ENCODE data around the gene MRPS10.
"Not testable (repeated sequence)": the region's sequence is repeated elsewhere in the genome, so short reads cannot be mapped to it uniquely, and the experiment has no call there.

Gene MRPS10

DNA sequence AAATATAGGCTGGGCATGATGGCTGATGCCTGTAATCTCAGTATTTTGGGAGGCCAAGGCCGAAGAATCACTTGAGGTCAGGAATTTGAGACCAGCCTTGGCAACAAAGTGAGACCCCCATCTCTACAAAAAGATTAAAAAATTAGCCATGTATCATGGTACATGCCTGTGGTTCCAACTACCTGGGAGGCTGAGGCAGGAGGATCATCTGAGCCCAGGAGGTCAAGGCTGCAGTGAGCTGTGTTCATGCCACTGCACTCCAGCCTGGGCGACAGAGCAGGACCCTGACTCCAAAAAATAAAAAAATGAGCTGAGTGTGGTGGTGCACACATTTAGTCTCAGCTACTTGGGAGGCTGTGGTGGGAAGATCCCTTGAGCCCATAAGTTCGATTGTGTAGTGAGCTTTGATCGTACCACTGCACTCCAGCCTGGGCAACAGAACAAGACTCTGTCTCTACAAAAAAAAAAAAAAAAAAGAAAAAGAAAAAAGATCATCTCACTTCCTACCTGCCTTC lies 12.8 kb downstream of the MRPS10 start:
- DNase-seq, result no peak

DNA sequence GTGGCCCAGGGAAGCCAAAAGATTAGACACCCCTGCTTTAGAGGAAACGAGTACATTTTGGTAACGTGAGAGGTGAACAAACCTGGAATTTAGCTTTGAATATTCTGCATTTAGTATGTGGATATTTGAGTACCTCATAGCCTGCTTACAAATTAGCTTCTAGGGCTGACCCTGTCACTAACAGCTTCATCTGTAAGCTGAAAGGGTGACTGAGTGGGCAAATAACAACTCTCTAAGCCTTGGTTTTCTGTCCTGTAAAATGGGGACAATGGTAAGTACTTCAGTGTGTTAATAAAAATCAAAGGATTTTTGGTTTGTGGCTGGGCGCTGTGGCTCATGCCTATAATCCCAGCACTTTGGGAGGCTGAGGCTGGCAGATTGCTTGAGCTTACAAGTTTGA lies 14.5 kb downstream of the MRPS10 start:
- no peak for DNase-seq

DNA sequence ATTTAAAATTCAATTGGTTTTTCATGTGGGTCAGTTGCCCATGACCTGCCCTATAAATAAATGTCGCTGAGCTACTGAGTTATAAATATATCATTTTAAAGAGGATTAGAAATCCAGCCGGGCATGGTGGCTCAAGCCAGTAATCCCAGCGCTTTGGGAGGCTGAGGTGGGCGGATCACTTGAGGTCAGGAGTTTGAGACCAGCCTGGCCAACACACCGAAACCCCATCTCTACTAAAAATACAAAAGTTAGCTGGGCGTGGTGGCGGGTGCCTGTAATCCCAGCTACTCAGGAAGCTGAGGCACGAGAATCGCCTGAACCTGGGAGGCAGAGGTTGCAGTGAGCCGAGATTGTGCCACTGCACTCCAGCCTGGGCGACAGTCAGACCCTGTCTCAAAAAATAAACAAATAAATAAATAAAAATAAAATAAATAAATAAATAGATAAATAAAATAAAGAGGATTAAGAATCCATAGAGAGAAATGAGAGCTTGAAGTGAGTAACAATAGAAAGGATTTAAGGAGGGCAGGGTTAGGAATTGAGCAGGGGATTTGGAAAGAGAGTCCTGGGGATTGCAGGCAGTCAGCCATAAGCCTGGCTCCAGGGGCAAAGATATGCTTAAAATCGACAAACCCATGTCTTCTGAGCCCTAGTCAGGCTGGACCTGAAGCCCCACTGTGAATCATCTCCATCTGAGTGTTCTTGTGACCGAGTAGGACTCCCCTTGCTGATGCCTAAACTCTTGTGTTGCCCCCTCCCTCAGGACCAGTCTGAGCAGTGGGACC lies 15.3 kb downstream of the MRPS10 start:
- not testable (repeated sequence) for DNase-seq

GRCh38 chr6:42201382-42201781 lies 16.3 kb downstream of the MRPS10 start:
- DNase-seq, result no peak

DNA sequence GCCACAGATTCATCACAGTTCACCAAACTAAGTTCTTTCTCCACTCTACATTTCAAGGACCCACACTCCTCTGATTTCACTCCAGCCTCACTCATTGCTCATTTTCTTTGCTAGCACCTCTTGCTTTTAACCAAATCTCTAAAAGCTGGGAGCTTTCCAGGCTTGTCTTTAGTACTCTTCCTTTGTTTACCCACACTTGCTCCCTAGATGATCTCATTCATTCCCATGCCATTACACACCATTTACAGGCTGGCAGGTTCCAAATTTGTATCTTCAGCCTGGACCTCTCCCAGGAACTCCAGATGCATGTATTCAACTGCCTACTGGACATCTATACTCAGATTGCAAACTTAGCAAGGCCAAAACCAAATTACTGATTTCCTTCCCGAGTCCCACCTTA lies 17.6 kb downstream of the MRPS10 start:
- no peak for DNase-seq

DNA sequence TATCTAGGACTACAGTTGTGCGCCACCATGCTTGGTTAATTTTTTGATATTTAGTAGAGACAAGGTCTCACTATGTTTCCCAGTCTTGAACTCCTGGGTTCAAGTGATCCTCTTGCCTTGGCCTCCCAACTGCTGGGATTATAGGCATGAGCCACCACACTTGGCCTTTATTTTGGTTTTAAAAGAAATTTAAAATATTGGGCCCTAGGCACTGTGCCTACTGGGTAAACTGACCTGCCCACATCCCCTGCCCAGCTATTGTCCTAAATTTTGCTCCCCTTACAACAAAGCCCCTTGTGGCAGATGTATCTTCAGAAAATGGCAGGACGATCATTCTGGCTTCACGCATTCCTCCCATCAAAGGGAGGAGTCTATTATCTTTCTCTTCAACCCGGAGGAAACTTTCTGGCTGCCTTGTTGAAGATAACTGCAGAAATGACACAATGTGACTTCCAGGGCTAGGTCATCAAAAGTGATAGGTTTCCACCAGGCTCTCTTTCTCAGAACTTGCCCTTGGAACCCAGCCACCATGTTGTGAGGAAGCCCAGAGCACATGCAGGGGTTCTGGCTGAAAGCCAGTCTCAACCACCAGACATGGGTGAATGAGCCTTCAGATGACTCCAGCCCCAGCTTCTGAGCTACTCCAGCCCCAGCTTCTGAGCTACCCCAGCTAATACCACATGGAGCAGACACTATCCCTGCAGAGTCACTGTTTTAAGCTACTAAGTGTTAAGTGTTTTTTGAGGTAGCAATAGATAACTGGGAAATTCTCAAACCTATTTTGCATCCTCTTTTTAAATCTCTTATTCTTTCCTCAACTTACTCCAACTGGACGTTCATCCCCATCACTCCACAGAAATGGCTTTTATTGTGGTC lies 18.3 kb downstream of the MRPS10 start:
- no peak for DNase-seq

DNA sequence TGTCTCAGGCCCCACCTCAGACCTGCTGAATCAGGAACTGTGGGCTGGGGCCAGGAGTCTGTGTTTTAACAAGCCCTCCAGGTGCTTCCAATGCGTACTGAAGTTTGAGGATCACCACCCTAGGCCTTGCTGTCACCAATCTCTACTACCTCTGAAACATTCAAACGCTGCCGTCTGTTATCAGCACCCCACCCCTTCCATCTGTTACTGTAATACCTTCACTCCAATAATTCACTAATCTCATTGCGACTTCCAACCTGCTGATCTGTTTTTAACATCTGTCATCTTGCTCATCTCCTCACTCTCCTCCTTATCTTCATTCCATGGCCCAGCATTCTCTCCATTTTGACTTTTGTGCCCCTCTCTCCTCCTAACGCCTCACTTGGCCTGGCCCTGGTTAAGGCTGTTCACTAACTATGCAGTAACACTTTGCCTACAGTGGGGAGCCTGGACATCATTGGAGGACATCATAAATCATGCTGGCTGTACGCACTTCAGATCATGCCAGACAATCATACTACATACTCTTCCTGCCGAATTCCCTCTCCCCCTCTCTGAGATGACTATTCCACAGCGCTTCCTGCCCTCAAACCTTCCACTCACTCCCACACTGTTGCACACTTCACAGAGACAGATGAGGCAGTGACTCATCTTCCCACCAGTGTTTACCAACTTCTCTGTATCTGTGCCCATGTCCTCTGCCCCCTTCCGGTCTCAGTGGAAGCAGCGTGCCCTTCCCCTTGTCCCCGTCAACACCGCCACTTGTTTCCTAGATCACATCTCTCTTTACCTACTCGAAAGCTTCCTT lies 19.9 kb downstream of the MRPS10 start:
- peak; percentile 33 to 73 (median 66) for DNase-seq

DNA sequence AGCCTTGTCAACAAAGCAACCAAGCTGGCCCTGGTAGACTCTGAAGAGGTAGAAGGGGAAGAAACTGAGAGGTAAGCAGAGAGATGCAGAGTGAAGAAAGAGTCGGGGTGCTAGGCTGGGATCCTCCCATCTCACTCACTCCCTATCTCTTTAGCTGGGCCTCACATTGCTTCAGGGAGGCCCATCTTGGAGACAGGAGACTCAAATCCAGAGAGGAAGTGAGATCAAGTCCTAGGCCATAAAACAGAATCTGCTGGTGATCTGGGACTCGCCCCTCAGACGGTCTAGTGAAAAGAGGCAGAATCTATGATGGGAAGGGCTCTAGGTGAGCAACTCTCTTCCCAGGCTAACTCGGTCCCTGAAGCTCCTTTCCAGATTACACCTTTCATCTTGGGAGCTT lies 22.2 kb downstream of the MRPS10 start:
- no peak for DNase-seq

DNA sequence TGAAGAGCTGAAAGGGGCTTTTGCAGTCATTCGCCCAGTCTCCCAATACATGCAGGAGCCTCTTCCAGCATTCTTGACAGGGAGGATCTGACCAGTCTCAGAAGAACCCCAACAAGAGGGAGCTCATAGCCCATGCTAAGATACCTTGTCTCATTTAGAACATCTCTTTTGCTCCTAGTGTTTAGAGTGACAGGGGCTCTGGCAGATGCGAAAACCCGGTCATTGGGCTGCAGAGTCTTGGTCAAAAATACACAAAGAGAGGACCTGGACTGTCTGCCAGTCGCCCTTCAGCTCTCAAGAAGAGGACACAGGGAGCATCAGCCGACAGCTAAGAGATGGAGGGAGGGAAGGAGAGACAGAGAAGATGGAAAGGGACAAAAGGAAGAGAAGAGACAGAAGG lies 23.6 kb downstream of the MRPS10 start:
- no peak for DNase-seq

- no peak for DNase-seq
Observed at GRCh38 chr6:42193491-42193894, 24.2 kb downstream of the MRPS10 start.

DNA sequence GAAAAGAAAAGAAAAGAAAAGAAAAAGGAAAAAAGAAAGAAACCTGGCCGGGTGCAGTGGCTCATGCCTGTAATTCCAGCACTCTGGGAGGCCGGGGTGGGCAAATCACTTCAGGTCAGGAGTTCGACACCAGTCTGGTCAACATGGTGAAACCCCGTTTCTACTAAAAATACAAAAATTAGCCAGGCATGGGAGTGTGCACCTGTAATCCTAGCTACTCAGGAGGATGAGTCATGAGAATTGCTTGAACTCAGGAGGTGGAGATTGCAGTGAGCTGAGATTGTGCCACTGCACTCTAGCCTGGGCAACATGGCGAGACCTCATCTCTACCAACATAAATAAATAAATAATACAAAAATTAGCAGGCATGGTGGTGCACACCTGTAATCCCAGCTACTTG lies 25.3 kb downstream of the MRPS10 start:
- DNase-seq, result not testable (repeated sequence)

DNA sequence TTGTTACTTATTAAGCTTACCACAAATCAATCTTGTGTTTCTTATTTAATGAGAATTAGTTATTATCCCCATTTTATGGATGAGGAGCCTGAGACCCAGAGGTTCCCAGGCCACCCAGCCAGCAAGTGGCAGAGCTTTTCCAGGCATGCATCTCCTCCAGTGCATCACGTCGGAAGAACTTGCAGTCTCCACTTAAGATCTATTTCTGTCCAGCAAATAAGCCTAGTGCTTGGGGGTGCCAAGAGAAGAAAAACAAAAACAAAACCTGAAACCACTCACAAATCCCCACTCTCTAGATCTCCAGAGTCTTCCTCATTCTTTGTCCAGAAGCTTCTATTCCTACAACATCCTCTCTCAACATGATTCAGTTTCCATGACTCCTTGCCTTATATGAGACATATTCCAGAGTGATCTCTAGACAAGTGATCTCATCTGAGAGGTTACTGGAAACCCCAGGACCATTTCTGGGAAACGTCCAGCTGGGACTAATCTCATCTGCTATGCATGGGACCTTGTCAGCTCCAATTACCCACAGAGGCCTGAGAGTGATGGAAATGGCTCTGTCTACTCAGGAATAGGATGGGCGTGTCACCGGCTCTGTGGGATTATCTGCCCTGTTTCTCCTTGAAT lies 27.0 kb downstream of the MRPS10 start:
- DNase-seq, result no peak

GRCh38 chr6:42188406-42188805 lies 29.3 kb downstream of the MRPS10 start:
- no peak for DNase-seq

GRCh38 chr6:42185597-42185996 lies 32.1 kb downstream of the MRPS10 start:
- no peak for DNase-seq

GRCh38 chr6:42184475-42184874 lies 33.2 kb downstream of the MRPS10 start:
- DNase-seq, result no peak

DNA sequence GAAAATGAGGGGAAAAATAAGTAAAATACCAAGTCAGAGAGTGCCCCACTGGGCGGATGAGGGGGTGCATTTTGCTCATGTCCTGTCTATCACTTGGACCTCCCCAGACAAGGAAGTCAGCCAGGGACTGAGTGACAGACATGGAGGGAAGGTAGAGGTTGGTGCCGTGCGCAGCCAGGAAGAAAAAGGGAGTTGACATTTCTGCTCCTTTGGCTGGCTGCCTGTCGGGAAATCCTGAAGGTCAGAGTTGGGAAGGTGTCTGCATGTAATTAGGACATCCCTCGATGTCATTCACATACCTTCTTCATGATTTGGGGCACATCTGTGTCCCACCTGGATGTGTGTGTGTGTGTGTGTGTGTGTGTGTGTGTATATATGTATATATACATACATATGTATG lies 35.6 kb downstream of the MRPS10 start:
- no peak for DNase-seq

DNA sequence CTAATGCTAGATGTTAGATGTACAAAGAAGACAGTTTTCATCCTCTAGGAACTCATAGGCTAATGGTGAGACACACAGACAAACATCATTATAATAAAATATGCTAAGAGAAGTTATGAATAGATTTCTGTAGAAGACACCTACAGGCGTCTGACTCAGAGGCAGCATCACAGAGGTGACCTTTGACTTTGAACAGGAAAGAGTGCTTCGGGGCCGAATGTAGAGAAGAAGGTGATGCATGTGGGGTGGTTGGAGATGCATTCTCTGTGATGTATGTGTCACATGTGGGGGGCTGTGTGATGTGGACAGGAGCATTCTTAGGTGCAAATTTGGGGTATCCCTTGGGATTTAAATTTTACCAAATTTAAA lies 37.7 kb downstream of the MRPS10 start:
- DNase-seq, result peak in 1 of 4 experiments; percentile 6

DNA sequence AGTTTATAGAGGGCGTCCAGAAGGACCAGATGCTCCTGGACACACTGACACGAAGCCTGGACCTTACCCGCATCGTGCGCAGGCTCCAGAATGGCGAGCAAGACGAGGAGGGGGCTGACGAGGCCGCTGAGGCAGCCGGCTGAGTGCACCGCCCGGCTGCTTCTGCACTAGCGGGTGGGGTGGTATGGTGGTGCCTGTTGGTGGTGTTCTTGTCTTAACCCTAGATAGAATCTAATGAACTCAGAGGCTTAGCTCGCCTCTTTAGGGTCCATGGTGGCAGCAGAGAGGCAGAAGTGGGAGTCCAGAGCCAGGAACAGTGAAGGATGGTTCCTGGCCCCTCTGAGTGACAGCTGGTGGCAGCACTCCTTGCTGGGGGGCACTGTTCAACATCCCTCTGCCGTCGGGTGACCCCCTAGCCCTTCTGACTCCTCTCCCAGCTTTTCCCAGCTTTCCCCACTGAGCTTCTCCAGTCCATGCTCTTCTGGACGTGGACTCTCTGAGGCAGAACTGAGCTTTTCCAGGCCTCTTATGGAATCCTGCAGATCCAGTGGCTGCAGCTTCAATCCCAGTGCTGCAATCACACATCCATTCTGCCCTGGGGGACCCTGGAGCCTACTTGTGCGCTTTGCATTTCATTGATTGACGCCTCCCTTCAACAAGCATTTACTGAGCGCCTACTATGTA lies 38.3 kb downstream of the MRPS10 start:
- DNase-seq, result no peak

DNA sequence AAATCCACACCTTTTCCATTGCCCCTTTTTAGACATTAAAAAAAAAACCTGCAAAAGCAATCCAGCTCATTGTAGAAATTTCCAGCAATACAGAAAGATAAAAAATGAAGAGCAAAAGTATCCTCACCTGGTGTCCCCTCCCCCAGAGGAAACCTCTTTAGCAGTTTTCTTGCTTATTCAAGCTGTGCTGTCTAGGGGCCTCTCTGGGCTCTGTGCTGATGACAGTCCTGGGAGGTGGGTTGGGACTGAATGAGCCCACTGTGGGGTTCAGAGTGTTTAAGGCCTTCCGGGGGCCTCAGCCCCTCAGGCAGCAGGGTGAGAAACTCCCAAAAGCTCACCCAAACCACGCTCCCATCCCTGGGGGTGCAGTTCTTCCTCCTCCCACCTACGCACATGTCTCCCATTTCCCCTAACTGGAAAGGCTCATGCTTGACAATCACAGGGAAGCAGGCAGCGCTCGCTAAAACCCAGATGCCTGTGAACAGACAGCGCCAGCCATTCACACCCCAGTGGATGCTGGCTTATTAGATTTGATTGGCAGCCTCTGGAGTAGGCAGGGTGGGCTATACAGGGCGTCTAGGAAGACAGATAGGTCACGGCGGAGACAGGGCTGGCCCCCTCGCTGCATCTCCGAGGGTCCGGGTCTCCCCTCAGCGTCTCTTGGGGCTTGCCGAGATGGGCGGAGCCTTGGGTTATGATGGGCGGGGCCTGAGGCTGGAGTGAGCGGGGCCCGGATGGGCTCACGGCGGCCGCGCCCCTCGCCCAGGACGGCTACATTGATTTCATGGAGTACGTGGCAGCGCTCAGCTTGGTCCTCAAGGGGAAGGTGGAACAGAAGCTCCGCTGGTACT lies 39.9 kb downstream of the MRPS10 start:
- peak in 3 of 4 experiments; percentile 10 to 16 (median 11) for DNase-seq

- no peak for DNase-seq
Observed at GRCh38 chr6:42176981-42177380, 40.7 kb downstream of the MRPS10 start.

DNA sequence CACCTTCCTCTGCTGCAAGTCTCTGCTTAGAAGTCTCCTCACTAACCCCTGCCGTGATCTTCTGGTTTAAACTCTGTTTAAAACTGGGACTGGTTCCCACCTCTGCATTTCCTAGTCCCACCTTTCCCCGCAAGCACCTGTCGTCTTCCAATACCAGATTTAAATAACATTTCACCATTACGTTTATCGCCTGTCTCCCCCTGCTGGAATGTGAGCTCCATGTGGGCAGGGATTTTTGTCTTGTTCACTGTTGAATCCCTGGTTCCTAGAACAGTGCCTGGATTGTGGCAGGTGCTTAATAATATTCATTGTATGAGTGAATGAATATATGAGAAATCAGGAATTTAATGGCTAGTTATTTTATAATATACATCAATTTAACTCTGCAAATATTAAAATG lies 41.8 kb downstream of the MRPS10 start:
- DNase-seq, result no peak
